ENCODE results near the gene HES4.
A peak's percentile ranks its signal among the peaks of the same experiment; 100 is the strongest.
"Not testable (repeated sequence)": the region's sequence is repeated elsewhere in the genome, so short reads cannot be mapped to it uniquely, and the experiment has no call there.

HES4 gene

GRCh38 chr1:978835-979743 lies 20.8 kb downstream of the HES4 start:
- DNase-seq (ENCODE audit: low read depth), result no peak

- no peak for DNase-seq (ENCODE audit: low read depth)
These were observed 21.6 kb downstream of the HES4 start for GRCh38 chr1:978069-978834.

DNA sequence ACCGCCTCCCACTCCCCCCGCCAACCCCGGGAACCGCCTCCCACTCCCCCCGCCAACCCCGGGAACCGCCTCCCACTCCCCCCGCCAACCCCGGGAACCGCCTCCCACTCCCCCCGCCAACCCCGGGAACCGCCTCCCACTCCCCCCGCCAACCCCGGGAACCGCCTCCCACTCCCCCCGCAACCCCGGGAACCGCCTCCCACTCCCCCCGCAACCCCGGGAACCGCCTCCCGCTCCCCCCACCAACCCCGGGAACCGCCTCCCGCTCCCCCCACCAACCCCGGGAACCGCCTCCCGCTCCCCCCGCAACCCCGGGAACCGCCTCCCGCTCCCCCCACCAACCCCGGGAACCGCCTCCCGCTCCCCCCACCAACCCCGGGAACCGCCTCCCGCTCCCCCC lies 23.1 kb downstream of the HES4 start:
- DNase-seq (ENCODE audit: low read depth), result not testable (repeated sequence)

- DNase-seq (ENCODE audit: low read depth), result no peak
These were observed 23.8 kb downstream of the HES4 start for GRCh38 chr1:975896-976683.

DNA sequence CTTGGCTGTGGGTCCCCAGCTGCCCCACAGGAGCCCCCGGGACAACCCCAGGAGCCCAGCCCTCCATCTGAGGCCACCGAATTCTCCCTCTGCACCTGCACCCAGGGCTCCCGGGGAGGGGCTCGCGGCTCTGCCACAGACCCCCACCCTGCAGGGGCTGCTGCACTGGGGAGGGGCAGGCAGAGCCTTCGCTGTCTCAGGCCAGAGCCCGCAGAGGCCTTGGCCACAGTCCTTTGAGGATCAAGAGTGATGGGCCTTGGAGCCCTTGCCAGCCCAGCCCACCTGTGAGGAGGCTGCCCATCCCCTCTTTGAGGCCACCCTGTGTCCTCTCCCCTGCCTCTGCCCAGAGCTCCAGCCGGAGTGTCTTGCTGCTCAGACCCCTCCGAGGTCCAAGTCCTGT lies 24.5 kb downstream of the HES4 start:
- DNase-seq (ENCODE audit: low read depth), result no peak

DNA sequence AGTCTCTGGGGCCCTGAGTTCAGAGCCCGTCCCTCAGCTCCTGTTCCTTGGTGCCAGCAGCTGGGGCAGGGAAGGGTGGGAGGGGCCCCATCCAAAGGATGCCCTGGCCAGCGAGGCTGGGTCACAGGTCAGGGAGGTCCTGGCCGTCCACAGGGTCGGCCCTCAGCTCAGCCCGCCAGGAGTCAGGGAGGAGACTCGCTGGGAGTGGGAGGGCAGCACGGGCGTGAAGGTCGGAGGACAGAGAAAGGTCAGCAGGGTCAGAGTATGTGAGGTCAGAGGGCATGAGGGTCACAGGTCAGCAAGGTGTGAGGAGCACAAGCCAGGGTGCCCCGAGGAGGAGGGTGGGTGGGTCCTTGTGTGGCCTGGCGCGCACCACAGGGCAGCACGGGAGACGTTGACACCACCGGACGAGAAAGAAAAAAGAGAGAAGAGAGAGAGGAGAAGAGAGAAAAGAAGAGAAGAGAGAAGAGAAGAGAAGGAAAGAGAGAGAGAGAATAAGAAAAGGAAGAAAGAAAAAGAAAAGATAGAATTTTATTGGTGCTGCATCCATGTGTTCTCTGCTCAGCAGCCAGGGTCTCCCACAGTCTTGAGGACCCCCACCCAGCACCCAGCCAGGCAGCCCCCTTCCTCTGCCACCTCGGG lies 25.1 kb downstream of the HES4 start:
- DNase-seq (ENCODE audit: low read depth), result no peak

- no peak for DNase-seq (ENCODE audit: low read depth)
These were observed 25.6 kb downstream of the HES4 start for GRCh38 chr1:974293-974640.

- no peak for DNase-seq (ENCODE audit: low read depth)
These were observed 26.2 kb downstream of the HES4 start for GRCh38 chr1:973459-974292.

DNA sequence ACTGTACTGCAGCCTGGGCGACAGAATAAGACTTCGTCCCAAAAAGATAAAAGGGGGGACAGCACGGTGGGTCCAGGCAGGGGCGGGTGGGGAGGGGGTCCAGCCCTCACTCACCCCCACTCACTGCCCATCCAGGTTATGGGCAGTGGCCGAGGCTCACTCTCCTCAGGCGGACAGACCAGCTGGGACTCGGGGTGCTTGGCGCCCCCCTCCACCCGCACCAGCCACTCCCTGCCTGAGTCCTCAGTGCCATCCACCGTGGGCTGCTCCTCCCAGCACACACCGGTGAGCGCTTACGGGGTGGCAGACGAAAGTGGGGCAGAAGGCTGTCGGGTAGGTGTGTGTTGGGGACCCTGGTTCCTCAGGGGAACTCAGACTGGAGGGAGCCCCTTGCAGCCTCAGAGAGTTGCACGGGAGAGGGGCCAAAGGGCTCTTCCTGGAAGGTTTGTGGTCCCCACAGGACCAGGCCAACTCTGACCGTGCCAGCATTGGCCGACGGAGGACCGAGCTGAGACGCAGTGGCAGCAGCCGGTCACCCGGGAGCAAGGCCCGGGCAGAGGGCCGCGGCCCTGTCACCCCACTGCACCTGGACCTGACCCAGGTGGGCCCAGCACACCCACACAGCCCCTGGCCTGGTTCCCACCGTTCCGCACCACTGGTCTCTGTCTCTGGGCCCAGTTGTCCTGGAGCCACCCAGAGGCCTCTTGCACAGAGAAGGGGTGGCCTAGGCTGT lies 27.0 kb downstream of the HES4 start:
- DNase-seq (ENCODE audit: low read depth), result no peak

- no peak for DNase-seq (ENCODE audit: low read depth)
These were observed 28.0 kb downstream of the HES4 start for GRCh38 chr1:971751-972506.

GRCh38 chr1:970973-971730 lies 28.7 kb downstream of the HES4 start:
- DNase-seq (ENCODE audit: low read depth), result no peak

GRCh38 chr1:970242-970972 lies 29.5 kb downstream of the HES4 start:
- no peak for DNase-seq (ENCODE audit: low read depth)

DNA sequence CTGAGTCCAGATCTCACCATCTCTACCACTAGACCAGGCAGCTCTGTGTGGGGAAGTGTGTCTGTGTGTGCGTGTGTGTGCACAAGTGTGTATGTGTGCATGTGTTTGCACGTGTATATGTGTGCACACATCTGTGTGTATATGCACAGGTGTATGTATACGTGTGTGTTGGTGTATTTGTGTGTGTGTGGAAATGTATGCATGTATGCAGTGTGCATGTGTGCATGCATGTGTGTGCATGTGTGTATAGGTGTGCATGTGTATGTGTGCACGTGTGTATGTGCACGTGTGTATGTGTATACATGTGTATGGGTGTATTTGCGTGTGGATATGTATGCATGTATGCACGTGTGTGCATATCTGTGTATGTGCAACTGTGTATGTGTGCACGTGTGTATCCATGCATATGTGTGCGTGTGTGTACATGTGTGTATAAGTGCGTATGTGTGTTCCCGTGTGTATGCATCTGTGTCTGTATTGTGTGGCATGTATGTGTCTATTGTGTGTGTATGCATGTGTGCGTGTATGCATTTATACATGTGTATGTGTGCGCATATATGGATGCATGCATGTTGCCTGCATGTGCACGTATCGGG lies 30.5 kb downstream of the HES4 start:
- no peak for DNase-seq (ENCODE audit: low read depth)

DNA sequence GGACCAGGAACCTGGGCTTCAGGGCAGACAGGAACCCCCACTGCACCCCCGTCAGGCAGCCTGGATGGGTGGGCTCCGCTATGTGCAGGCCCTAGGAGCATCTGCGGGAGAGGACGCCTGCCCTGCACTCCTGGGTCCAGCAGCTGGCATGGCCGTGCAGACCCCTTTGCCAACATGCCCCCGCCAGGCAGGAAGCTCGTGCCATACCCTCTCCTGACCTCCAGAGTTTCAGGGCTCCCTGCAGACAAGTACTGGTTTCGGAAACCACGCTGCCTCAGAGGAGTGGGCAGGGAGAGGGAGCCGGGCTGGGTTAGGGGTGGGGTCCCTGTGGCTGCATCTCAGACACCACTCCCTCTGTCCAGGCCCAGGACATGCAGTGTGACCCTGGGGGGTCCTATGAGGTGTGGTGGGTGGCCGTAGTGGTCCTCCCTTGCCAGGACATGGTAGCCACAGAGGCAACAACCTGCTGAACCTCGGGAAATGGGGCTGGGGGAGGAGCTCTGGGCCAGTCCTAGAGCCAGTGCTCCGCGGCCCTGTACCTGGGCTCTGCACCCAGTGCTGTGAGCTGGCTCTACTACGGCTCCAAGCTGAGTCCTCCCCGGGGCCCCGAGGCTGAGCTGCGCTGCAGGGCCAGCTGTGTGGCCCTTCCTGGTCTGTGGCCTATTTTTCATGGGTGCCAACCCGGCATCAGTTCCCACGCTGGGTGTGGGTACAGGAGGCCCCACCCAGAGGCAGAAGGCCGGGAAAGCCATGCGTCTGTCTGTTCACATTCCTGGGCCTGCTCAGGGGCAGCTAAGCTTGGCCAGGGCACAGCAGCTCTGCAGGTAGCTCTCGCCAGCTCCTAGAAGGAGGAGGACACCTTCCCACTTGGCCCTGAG lies 32.2 kb downstream of the HES4 start:
- no peak for DNase-seq (ENCODE audit: low read depth)

- DNase-seq (ENCODE audit: low read depth), result peak; percentile 58
These were observed 33.1 kb downstream of the HES4 start for GRCh38 chr1:966704-967300.

GRCh38 chr1:966135-966703 lies 33.7 kb downstream of the HES4 start, which contains the start of gene PLEKHN1:
PLEKHN1 (plus strand) TSS chr1:966482; CDS start chr1:966532, 50 bp downstream.
- peak; percentile 60 for DNase-seq (ENCODE audit: low read depth)

All from HS-5 (cell line).